ENCODE data around the gene RGS9. TPM values are rescaled to one million over a fixed set of nuclear protein-coding genes. Genes with fewer than 3 reads are reported as not detected.
"Not testable (repeated sequence)": the region's sequence is repeated elsewhere in the genome, so short reads cannot be mapped to it uniquely, and the experiment has no call there.

The RGS9 gene
- total RNA-seq, 2 donors from 2014 or later = 7.4 to 9.9 TPM

GRCh38 chr17:65204001-65204400, 66.8 kb downstream of the RGS9 start:
- H3K36me3 ChIP-seq = no peaks in the 10 kb centered on the region
- no peaks in the 10 kb centered on the region for H3K4me1 ChIP-seq
- H3K27ac ChIP-seq = no peak overlapping the region
- no peak overlapping the region for H3K9ac ChIP-seq (ENCODE audit: low read depth in 2 of 2, low read length in 2 of 2)
- TF ChIP-seq CTCF (IDR thresholded peaks at IDR 0.05) = no peak
- no peak for DNase-seq
- H3K4me3 ChIP-seq = no peak overlapping the region
- intact Hi-C loops (cut with DNase I) = no loop called here
- H3K9me3 ChIP-seq = no peaks in the 10 kb centered on the region
- no peaks in the 10 kb centered on the region for H3K27me3 ChIP-seq

- H3K4me1 ChIP-seq = no peaks in the 10 kb centered on the region
- no peak overlapping the region for H3K4me3 ChIP-seq
- no peaks in the 10 kb centered on the region for H3K9me3 ChIP-seq
- TF ChIP-seq CTCF (IDR thresholded peaks at IDR 0.05) = no peak
- H3K36me3 ChIP-seq = no peaks in the 10 kb centered on the region
- no peak overlapping the region for H3K27ac ChIP-seq
- no peaks in the 10 kb centered on the region for H3K27me3 ChIP-seq
- no peak for DNase-seq
- intact Hi-C loops (cut with DNase I) = no loop called here
- H3K9ac ChIP-seq (ENCODE audit: low read depth in 2 of 2, low read length in 2 of 2) = no peak overlapping the region
Measured at GRCh38 chr17:65205655-65206054, 68.5 kb downstream of the RGS9 start.

GRCh38 chr17:65207448-65207847, 70.3 kb downstream of the RGS9 start:
- H3K9me3 ChIP-seq; H3K4me3 ChIP-seq; H3K36me3 ChIP-seq; H3K27ac ChIP-seq; H3K27me3 ChIP-seq; H3K9ac ChIP-seq (ENCODE audit: low read depth in 2 of 2, low read length in 2 of 2); intact Hi-C loops (cut with DNase I); DNase-seq; H3K4me1 ChIP-seq: not testable (repeated sequence)

- H3K9ac ChIP-seq (ENCODE audit: low read depth in 2 of 2, low read length in 2 of 2) = no peak overlapping the region
- no peaks in the 10 kb centered on the region for H3K36me3 ChIP-seq
- no peak overlapping the region for H3K4me3 ChIP-seq
- DNase-seq = no peak
- TF ChIP-seq CTCF (IDR thresholded peaks at IDR 0.05) = no peak
- H3K9me3 ChIP-seq = no peaks in the 10 kb centered on the region
- intact Hi-C loops (cut with DNase I) = no loop called here
- H3K27ac ChIP-seq = no peak overlapping the region
- no peaks in the 10 kb centered on the region for H3K4me1 ChIP-seq
- H3K27me3 ChIP-seq = no peaks in the 10 kb centered on the region
Measured at GRCh38 chr17:65208717-65209116, 71.5 kb downstream of the RGS9 start.

GRCh38 chr17:65218261-65218660, 81.1 kb downstream of the RGS9 start:
- H3K36me3 ChIP-seq = no peaks in the 10 kb centered on the region
- no peak for DNase-seq
- H3K9ac ChIP-seq (ENCODE audit: low read depth in 2 of 2, low read length in 2 of 2) = no peak overlapping the region
- H3K27me3 ChIP-seq = no peaks in the 10 kb centered on the region
- no peaks in the 10 kb centered on the region for H3K4me1 ChIP-seq
- no peak overlapping the region for H3K27ac ChIP-seq
- H3K9me3 ChIP-seq = no peaks in the 10 kb centered on the region
- intact Hi-C loops (cut with DNase I) = no loop called here
- no peak overlapping the region for H3K4me3 ChIP-seq
- no peak for TF ChIP-seq CTCF (IDR thresholded peaks at IDR 0.05)

GRCh38 chr17:65219124-65219523, 82.0 kb downstream of the RGS9 start:
- no peak for DNase-seq
- no peak overlapping the region for H3K4me3 ChIP-seq
- no peak overlapping the region for H3K9ac ChIP-seq (ENCODE audit: low read depth in 2 of 2, low read length in 2 of 2)
- no peaks in the 10 kb centered on the region for H3K4me1 ChIP-seq
- H3K27me3 ChIP-seq = no peaks in the 10 kb centered on the region
- H3K36me3 ChIP-seq = no peaks in the 10 kb centered on the region
- intact Hi-C loops (cut with DNase I) = no loop called here
- no peaks in the 10 kb centered on the region for H3K9me3 ChIP-seq
- TF ChIP-seq CTCF (IDR thresholded peaks at IDR 0.05) = no peak
- H3K27ac ChIP-seq = no peak overlapping the region
